Spleen (tissue), 11 donors: ENCODE data around the gene CALHM4. TPM values are rescaled to one million over a fixed set of nuclear protein-coding genes. Genes with fewer than 3 reads are reported as not detected.

Experiments
- DNase-seq: peaks from one replicate; pipeline ENCODE4 v3.0.0-alpha.2; 2020
- H3K27ac ChIP-seq, 8 donors: fragments of 200-600 bp; sonication (generic) in 7 of 8; 1 replicate in 4 of 8; 2 replicates in 4 of 8; pipeline versions ENCODE4 v1.5.0 to v1.8.0; 2016 to 2021; ENCODE audit warnings: inconsistent platforms in 4 of 8, mild to moderate bottlenecking in 4 of 8, moderate library complexity in 1 of 8
- H3K27me3 ChIP-seq, 7 donors: fragments of 200-600 bp; sonication (generic) in 6 of 7; replicated peaks in 1 of 7; 1 replicate in 4 of 7; 2 replicates in 3 of 7; pipeline versions ENCODE4 v1.5.0 to v1.8.0; 2016 to 2021; ENCODE audit warnings: inconsistent platforms in 3 of 7, mild to moderate bottlenecking in 1 of 7
- H3K36me3 ChIP-seq, 6 donors: fragments of 200-600 bp; sonication (generic) in 5 of 6; 1 replicate in 4 of 6; 2 replicates in 2 of 6; pipeline versions ENCODE4 v1.5.0 to v1.8.0; 2016 to 2021; ENCODE audit warnings: inconsistent platforms in 2 of 6
- H3K4me1 ChIP-seq, 6 donors: fragments of 200-600 bp; sonication (generic) in 5 of 6; 1 replicate in 3 of 6; 2 replicates in 3 of 6; pipeline versions ENCODE4 v1.5.0 to v1.8.0; 2016 to 2021; ENCODE audit warnings: inconsistent platforms in 3 of 6
- H3K4me3 ChIP-seq, 8 donors: fragments of 200-600 bp; sonication (generic) in 7 of 8; 1 replicate in 4 of 8; 2 replicates in 4 of 8; pipeline versions ENCODE4 v1.5.0 to v1.8.0; 2016 to 2021; ENCODE audit warnings: inconsistent platforms in 4 of 8, mild to moderate bottlenecking in 4 of 8, moderate library complexity in 2 of 8
- H3K9me3 ChIP-seq, 8 donors: fragments of 200-600 bp; sonication (generic) in 7 of 8; 1 replicate in 4 of 8; 2 replicates in 4 of 8; pipeline versions ENCODE4 v1.5.0 to v1.8.0; 2016 to 2021; ENCODE audit warnings: inconsistent platforms in 4 of 8
- CTCF ChIP-seq, 11 experiments: fragments of 200-600 bp in 7 of 11; fragments of 450-650 bp in 4 of 11; sonication (generic) in 4 of 11; IDR thresholded peaks in 8 of 11; conservative IDR thresholded peaks in 3 of 11; 1 replicate in 7 of 11; 2 replicates in 4 of 11; pipeline versions ENCODE4 v1.4.0 to v1.8.0; 2016 to 2021; ENCODE audit warnings: antibody characterized with exemption in 11 of 11, inconsistent platforms in 4 of 11, mild to moderate bottlenecking in 1 of 11
- POLR2A ChIP-seq, 3 donors: fragments of 450-650 bp; IDR thresholded peaks; one replicate each; pipeline ENCODE4 v1.5.1; 2017; ENCODE audit warnings: antibody characterized with exemption in 3 of 3, mild to moderate bottlenecking in 1 of 3
- POLR2AphosphoS5 ChIP-seq, 3 donors: sonication (generic); formaldehyde crosslinking; IDR thresholded peaks; one replicate each; pipeline ENCODE4 v1.5.1; 2017; ENCODE audit warnings: antibody characterized with exemption in 3 of 3
- WGBS, 5 donors: extraction: QIAGEN DNeasy Blood & Tissue Kit in 3 of 5; methylation state at CpG; one replicate each; pipeline versions ENCODE4 v1.1.5 to v1.1.7; 2013 to 2018; 5-methylcytosine and 5-hydroxymethylcytosine counted together
- intact Hi-C: fragments of 100-400 bp; cut with DNase I; formaldehyde crosslinking; loops from one replicate; pipeline ENCODE4 v1.15.0; 2023; ENCODE audit warnings: low total_unique reads
- polyA plus RNA-seq, 3 donors: library from polyadenylated mRNA; stranded (reverse); fragments of 200-250 nt; gene quantifications; one replicate each; pipeline ENCODE4 v1.2.1, GENCODE V29; 2013
- total RNA-seq, 7 donors: library from RNA; depleted of rRNA in 3 of 7; stranded (reverse); fragments of >200 nt in 3 of 7; fragmentation: NEBNext Ultra II Directional in 4 of 7; extraction: Animal tissue kit (Norgen Biotek cat#: 25700) in 4 of 7; gene quantifications; one replicate each; pipeline versions ENCODE4 v1.1.0 to v1.2.1, GENCODE V29; 2016 to 2021
- donor health status: healthy with polysubstance abuse.
- donor health status: DM: no; HTN: no; CAD: no; lungs with moderate emphysema.
- donor health status: DM: no; HTN: no; CAD: no.
- donor health status: Bipolar disorder and iron deficiency.
- donor health status: healthy.
- donor health status: DM: no; HTN: no; CAD: no.
- donor health status: DM: yes; HTN: yes; CAD: no.

Gene CALHM4
- total and polyA plus RNA-seq, 10 donors, result not detected

GRCh38 chr6:116578335-116578734 is 24.8 kb downstream of the CALHM4 start:
- H3K27ac ChIP-seq, result no peak overlapping the region
- peaks cover 0 to 85% (median 14%) of the 10 kb centered on the region in 6 donors for H3K36me3 ChIP-seq
- peaks cover under 1 to 60% (median 28%) of the 10 kb centered on the region in 6 donors for H3K4me1 ChIP-seq
- no peaks in the 10 kb centered on the region for H3K27me3 ChIP-seq
- intact Hi-C loops, result no loop called here
- no peak overlapping the region for H3K4me3 ChIP-seq
- DNase-seq, result no peak
- no peak for TF ChIP-seq CTCF (IDR thresholded peaks at IDR 0.05 in 8 of 11, conservative IDR thresholded peaks at IDR 0.05 in 3 of 11)
- TF ChIP-seq POLR2A (IDR thresholded peaks at IDR 0.05), result no peak
- TF ChIP-seq POLR2AphosphoS5 (IDR thresholded peaks at IDR 0.05), result no peak
- H3K9me3 ChIP-seq, result no peaks in the 10 kb centered on the region

- Histone ChIP-seq H3K9me3 (no peaks in the 10 kb centered on the region), H3K4me1 (peaks cover 0 to 52% (median 20%) of the 10 kb centered on the region in 6 donors), H3K4me3 (no peak overlapping the region), H3K36me3 (peaks cover 0 to 90% (median 16%) of the 10 kb centered on the region in 6 donors), H3K27me3 (no peaks in the 10 kb centered on the region), H3K27ac (no peak overlapping the region)
- WGBS, 5 donors, result 88 to 96% (median 94%) methylated on average over 1 of the region's 1 CpG
- intact Hi-C loops, result no loop called here
- TF ChIP-seq POLR2AphosphoS5 (IDR thresholded peaks at IDR 0.05) (no peak), CTCF (IDR thresholded peaks at IDR 0.05 in 8 of 11, conservative IDR thresholded peaks at IDR 0.05 in 3 of 11) (no peak), POLR2A (IDR thresholded peaks at IDR 0.05) (no peak)
- no peak for DNase-seq
These were observed 25.6 kb downstream of the CALHM4 start for GRCh38 chr6:116579143-116579542.

- Histone ChIP-seq H3K27me3 (no peaks in the 10 kb centered on the region), H3K36me3 (peaks cover 0 to 91% (median 22%) of the 10 kb centered on the region in 6 donors), H3K27ac (no peak overlapping the region), H3K9me3 (no peaks in the 10 kb centered on the region), H3K4me3 (no peak overlapping the region), H3K4me1 (peaks cover 0 to 43% (median 17%) of the 10 kb centered on the region in 6 donors)
- 82 to 96% (median 85%) methylated on average over 2 of the region's 2 CpGs for WGBS, 5 donors
- no peak for DNase-seq
- intact Hi-C loops, result no loop called here
- TF ChIP-seq CTCF (IDR thresholded peaks at IDR 0.05 in 8 of 11, conservative IDR thresholded peaks at IDR 0.05 in 3 of 11), result no peak
- no peak for TF ChIP-seq POLR2AphosphoS5 (IDR thresholded peaks at IDR 0.05)
- no peak for TF ChIP-seq POLR2A (IDR thresholded peaks at IDR 0.05)
These were observed 26.6 kb downstream of the CALHM4 start for GRCh38 chr6:116580198-116580597.

- intact Hi-C loops, result no loop called here
- no peak overlapping the region for H3K4me3 ChIP-seq
- DNase-seq, result no peak
- H3K27me3 ChIP-seq, result no peaks in the 10 kb centered on the region
- peaks cover 0 to 95% (median 52%) of the 10 kb centered on the region in 6 donors for H3K36me3 ChIP-seq
- H3K27ac ChIP-seq, result no peak overlapping the region
- H3K9me3 ChIP-seq, result no peaks in the 10 kb centered on the region
- TF ChIP-seq CTCF (IDR thresholded peaks at IDR 0.05 in 8 of 11, conservative IDR thresholded peaks at IDR 0.05 in 3 of 11), result no peak
- no peak for TF ChIP-seq POLR2AphosphoS5 (IDR thresholded peaks at IDR 0.05)
- no peak for TF ChIP-seq POLR2A (IDR thresholded peaks at IDR 0.05)
- H3K4me1 ChIP-seq, result no peaks in the 10 kb centered on the region
These were observed 32.7 kb downstream of the CALHM4 start for GRCh38 chr6:116586276-116586675.
